HEK293 (cell line): ENCODE measurements around the gene ZNF154.

Experiments
- OSR2 ChIP-seq: fragments of 450-650 bp; formaldehyde crosslinking; IDR thresholded peaks from 2 replicates; pipeline ENCODE4 v1.5.1; 2016; ENCODE audit warnings: missing biosample characterization, missing genetic modification characterization
- SP2 ChIP-seq: fragments of 450-650 bp; formaldehyde crosslinking; IDR thresholded peaks from 2 replicates; pipeline ENCODE4 v1.5.1; 2016; ENCODE audit warnings: missing biosample characterization, missing genetic modification characterization
- ZBTB1 ChIP-seq: fragments of 450-650 bp; formaldehyde crosslinking; IDR thresholded peaks from 2 replicates; pipeline ENCODE4 v1.5.1; 2016; ENCODE audit warnings: missing biosample characterization, missing genetic modification characterization
- ZBTB20 ChIP-seq: fragments of 450-650 bp; formaldehyde crosslinking; IDR thresholded peaks from 2 replicates; pipeline ENCODE4 v1.5.1; 2016; ENCODE audit warnings: missing biosample characterization, missing genetic modification characterization
- ZBTB21 ChIP-seq: fragments of 450-650 bp; formaldehyde crosslinking; IDR thresholded peaks from 2 replicates; pipeline ENCODE4 v1.5.1; 2017; ENCODE audit warnings: missing biosample characterization, missing genetic modification characterization
- ZFP41 ChIP-seq: fragments of 450-650 bp; formaldehyde crosslinking; IDR thresholded peaks from 2 replicates; pipeline ENCODE4 v1.5.1; 2016; ENCODE audit warnings: missing biosample characterization, missing genetic modification characterization, borderline replicate concordance
- ZNF10 ChIP-seq: fragments of 450-650 bp; formaldehyde crosslinking; IDR thresholded peaks from 2 replicates; pipeline ENCODE4 v1.5.1; 2017; ENCODE audit warnings: missing biosample characterization, missing genetic modification characterization
- ZNF132 ChIP-seq: fragments of 450-650 bp; formaldehyde crosslinking; IDR thresholded peaks from 2 replicates; pipeline ENCODE4 v1.5.1; 2017; ENCODE audit warnings: missing biosample characterization, missing genetic modification characterization, borderline replicate concordance
- ZNF174 ChIP-seq: fragments of 450-650 bp; formaldehyde crosslinking; IDR thresholded peaks from 2 replicates; pipeline ENCODE4 v1.5.0; 2017; ENCODE audit warnings: missing biosample characterization, mild to moderate bottlenecking, missing genetic modification characterization
- ZNF221 ChIP-seq: fragments of 450-650 bp; formaldehyde crosslinking; IDR thresholded peaks from 2 replicates; pipeline ENCODE4 v1.5.1; 2017; ENCODE audit warnings: missing biosample characterization, missing genetic modification characterization, borderline replicate concordance
- ZNF23 ChIP-seq: fragments of 450-650 bp; formaldehyde crosslinking; IDR thresholded peaks from 2 replicates; pipeline ENCODE4 v1.5.1; 2016; ENCODE audit warnings: missing biosample characterization, missing genetic modification characterization, borderline replicate concordance
- ZNF362 ChIP-seq: fragments of 450-650 bp; formaldehyde crosslinking; IDR thresholded peaks from 2 replicates; pipeline ENCODE4 v1.5.1; 2016; ENCODE audit warnings: missing biosample characterization, missing genetic modification characterization
- ZNF391 ChIP-seq: fragments of 450-650 bp; formaldehyde crosslinking; IDR thresholded peaks from 2 replicates; pipeline ENCODE4 v1.5.1; 2016; ENCODE audit warnings: low read depth, missing biosample characterization, missing genetic modification characterization, borderline replicate concordance
- ZNF416 ChIP-seq: fragments of 450-650 bp; formaldehyde crosslinking; IDR thresholded peaks from 2 replicates; pipeline ENCODE4 v1.5.1; 2016; ENCODE audit warnings: missing biosample characterization, missing genetic modification characterization
- ZNF488 ChIP-seq: fragments of 450-650 bp; formaldehyde crosslinking; IDR thresholded peaks from 2 replicates; pipeline ENCODE4 v1.5.1; 2016; ENCODE audit warnings: missing biosample characterization, missing genetic modification characterization
- ZNF513 ChIP-seq: fragments of 450-650 bp; IDR thresholded peaks from 2 replicates; pipeline ENCODE4 v1.5.1; 2018; ENCODE audit warnings: missing biosample characterization, missing genetic modification characterization
- ZNF521 ChIP-seq: fragments of 450-650 bp; formaldehyde crosslinking; IDR thresholded peaks from 2 replicates; pipeline ENCODE4 v1.5.1; 2017; ENCODE audit warnings: missing biosample characterization, mild to moderate bottlenecking, missing genetic modification characterization
- ZNF561 ChIP-seq: fragments of 450-650 bp; IDR thresholded peaks from 2 replicates; pipeline ENCODE4 v1.5.1; 2018; ENCODE audit warnings: missing biosample characterization, missing genetic modification characterization, borderline replicate concordance
- ZNF707 ChIP-seq: fragments of 450-650 bp; formaldehyde crosslinking; IDR thresholded peaks from 2 replicates; pipeline ENCODE4 v1.5.1; 2016; ENCODE audit warnings: missing biosample characterization, missing genetic modification characterization
- ZXDB ChIP-seq: fragments of 450-650 bp; formaldehyde crosslinking; IDR thresholded peaks from 2 replicates; pipeline ENCODE4 v1.5.1; 2016; ENCODE audit warnings: missing biosample characterization, missing genetic modification characterization
- TF ChIP-seq, protein P1 (sequence below): fragments of 450-650 bp; formaldehyde crosslinking; IDR thresholded peaks from 2 replicates; pipeline ENCODE4 v1.5.1; 2016; ENCODE audit warnings: missing biosample characterization, missing genetic modification characterization, low read depth
- TF ChIP-seq, protein P2 (sequence below): fragments of 450-650 bp; formaldehyde crosslinking; IDR thresholded peaks from 2 replicates; pipeline ENCODE4 v1.5.1; 2016; ENCODE audit warnings: missing biosample characterization, missing genetic modification characterization
- TF ChIP-seq, protein P3 (sequence below): fragments of 450-650 bp; formaldehyde crosslinking; conservative IDR thresholded peaks from 2 replicates; pipeline ENCODE4 v1.5.1; 2016; ENCODE audit warnings: low read depth, missing biosample characterization, missing genetic modification characterization
- TF ChIP-seq, protein P4 (sequence below): fragments of 450-650 bp; formaldehyde crosslinking; IDR thresholded peaks from 2 replicates; pipeline ENCODE4 v1.5.1; 2016; ENCODE audit warnings: missing biosample characterization, missing genetic modification characterization

Gene ZNF154

GRCh38 chr19:57746580-57747471 is 37.8 kb upstream of the ZNF154 start, which contains the start of gene ZNF776 (continued):
- TF ChIP-seq SP2: peak; percentile 87
- TF ChIP-seq ZNF221 (tag by site-specific recombination): no peak
- no peak for TF ChIP-seq OSR2 (tag by site-specific recombination)
- TF ChIP-seq, protein P1, sequence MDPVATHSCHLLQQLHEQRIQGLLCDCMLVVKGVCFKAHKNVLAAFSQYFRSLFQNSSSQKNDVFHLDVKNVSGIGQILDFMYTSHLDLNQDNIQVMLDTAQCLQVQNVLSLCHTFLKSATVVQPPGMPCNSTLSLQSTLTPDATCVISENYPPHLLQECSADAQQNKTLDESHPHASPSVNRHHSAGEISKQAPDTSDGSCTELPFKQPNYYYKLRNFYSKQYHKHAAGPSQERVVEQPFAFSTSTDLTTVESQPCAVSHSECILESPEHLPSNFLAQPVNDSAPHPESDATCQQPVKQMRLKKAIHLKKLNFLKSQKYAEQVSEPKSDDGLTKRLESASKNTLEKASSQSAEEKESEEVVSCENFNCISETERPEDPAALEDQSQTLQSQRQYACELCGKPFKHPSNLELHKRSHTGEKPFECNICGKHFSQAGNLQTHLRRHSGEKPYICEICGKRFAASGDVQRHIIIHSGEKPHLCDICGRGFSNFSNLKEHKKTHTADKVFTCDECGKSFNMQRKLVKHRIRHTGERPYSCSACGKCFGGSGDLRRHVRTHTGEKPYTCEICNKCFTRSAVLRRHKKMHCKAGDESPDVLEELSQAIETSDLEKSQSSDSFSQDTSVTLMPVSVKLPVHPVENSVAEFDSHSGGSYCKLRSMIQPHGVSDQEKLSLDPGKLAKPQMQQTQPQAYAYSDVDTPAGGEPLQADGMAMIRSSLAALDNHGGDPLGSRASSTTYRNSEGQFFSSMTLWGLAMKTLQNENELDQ (tag by site-specific recombination): no peak
- TF ChIP-seq ZBTB20 (tag by site-specific recombination): peak; percentile 24; the same call in 1 of the 2 replicates
- TF ChIP-seq ZBTB1 (tag by site-specific recombination): no peak
- TF ChIP-seq ZNF561: no peak
- no peak for TF ChIP-seq ZNF10 (tag by site-specific recombination)
- no peak for TF ChIP-seq ZNF521 (tag by site-specific recombination)
- no peak for TF ChIP-seq ZBTB21 (tag by site-specific recombination)
- no peak for TF ChIP-seq ZNF488 (tag by site-specific recombination)
- no peak for TF ChIP-seq ZNF513 (tag by site-specific recombination)
- TF ChIP-seq ZNF132: no peak
- no peak for TF ChIP-seq ZNF416 (tag by site-specific recombination)
- peak; percentile 71 for TF ChIP-seq ZXDB
- no peak for TF ChIP-seq ZNF362
- TF ChIP-seq, protein P2, sequence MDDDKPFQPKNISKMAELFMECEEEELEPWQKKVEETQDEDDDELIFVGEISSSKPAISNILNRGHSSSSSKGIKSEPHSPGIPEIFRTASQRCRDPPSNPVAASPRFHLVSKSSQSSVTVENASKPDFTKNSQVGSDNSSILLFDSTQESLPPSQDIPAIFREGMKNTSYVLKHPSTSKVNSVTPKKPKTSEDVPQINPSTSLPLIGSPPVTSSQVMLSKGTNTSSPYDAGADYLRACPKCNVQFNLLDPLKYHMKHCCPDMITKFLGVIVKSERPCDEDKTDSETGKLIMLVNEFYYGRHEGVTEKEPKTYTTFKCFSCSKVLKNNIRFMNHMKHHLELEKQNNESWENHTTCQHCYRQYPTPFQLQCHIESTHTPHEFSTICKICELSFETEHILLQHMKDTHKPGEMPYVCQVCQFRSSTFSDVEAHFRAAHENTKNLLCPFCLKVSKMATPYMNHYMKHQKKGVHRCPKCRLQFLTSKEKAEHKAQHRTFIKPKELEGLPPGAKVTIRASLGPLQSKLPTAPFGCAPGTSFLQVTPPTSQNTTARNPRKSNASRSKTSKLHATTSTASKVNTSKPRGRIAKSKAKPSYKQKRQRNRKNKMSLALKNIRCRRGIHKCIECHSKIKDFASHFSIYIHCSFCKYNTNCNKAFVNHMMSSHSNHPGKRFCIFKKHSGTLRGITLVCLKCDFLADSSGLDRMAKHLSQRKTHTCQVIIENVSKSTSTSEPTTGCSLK: no peak
- no peak for TF ChIP-seq ZNF707
- TF ChIP-seq, protein P3, sequence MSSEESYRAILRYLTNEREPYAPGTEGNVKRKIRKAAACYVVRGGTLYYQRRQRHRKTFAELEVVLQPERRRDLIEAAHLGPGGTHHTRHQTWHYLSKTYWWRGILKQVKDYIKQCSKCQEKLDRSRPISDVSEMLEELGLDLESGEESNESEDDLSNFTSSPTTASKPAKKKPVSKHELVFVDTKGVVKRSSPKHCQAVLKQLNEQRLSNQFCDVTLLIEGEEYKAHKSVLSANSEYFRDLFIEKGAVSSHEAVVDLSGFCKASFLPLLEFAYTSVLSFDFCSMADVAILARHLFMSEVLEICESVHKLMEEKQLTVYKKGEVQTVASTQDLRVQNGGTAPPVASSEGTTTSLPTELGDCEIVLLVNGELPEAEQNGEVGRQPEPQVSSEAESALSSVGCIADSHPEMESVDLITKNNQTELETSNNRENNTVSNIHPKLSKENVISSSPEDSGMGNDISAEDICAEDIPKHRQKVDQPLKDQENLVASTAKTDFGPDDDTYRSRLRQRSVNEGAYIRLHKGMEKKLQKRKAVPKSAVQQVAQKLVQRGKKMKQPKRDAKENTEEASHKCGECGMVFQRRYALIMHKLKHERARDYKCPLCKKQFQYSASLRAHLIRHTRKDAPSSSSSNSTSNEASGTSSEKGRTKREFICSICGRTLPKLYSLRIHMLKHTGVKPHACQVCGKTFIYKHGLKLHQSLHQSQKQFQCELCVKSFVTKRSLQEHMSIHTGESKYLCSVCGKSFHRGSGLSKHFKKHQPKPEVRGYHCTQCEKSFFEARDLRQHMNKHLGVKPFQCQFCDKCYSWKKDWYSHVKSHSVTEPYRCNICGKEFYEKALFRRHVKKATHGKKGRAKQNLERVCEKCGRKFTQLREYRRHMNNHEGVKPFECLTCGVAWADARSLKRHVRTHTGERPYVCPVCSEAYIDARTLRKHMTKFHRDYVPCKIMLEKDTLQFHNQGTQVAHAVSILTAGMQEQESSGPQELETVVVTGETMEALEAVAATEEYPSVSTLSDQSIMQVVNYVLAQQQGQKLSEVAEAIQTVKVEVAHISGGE (tag by site-specific recombination): peak; percentile 42
- no peak for TF ChIP-seq ZFP41 (tag by site-specific recombination)
- no peak for TF ChIP-seq ZNF174 (tag by site-specific recombination)
- TF ChIP-seq, protein P4, sequence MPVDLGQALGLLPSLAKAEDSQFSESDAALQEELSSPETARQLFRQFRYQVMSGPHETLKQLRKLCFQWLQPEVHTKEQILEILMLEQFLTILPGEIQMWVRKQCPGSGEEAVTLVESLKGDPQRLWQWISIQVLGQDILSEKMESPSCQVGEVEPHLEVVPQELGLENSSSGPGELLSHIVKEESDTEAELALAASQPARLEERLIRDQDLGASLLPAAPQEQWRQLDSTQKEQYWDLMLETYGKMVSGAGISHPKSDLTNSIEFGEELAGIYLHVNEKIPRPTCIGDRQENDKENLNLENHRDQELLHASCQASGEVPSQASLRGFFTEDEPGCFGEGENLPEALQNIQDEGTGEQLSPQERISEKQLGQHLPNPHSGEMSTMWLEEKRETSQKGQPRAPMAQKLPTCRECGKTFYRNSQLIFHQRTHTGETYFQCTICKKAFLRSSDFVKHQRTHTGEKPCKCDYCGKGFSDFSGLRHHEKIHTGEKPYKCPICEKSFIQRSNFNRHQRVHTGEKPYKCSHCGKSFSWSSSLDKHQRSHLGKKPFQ (tag by site-specific recombination): no peak
- no peak for TF ChIP-seq ZNF391 (tag by site-specific recombination)
- TF ChIP-seq ZNF23 (tag by site-specific recombination): no peak
